ENCODE measurements around the gene TRMT10B. TPM values are rescaled to one million over a fixed set of nuclear protein-coding genes. Genes with fewer than 3 reads are reported as not detected.
"Not testable (repeated sequence)": the region's sequence is repeated elsewhere in the genome, so short reads cannot be mapped to it uniquely, and the experiment has no call there.

The TRMT10B gene
- total RNA-seq, 1 donor from 2014 or later: 0.48 TPM

GRCh38 chr9:37751186-37751585 lies 2.4 kb upstream of the TRMT10B start:
- no peak for DNase-seq (ENCODE audit: low spot score)

GRCh38 chr9:37751704-37752103 lies 1.9 kb upstream of the TRMT10B start:
- not testable (repeated sequence) for DNase-seq (ENCODE audit: low spot score)

GRCh38 chr9:37752112-37752511 lies 1.5 kb upstream of the TRMT10B start:
- not testable (repeated sequence) for DNase-seq (ENCODE audit: low spot score)

GRCh38 chr9:37752642-37753488 lies 740 bp upstream of the TRMT10B start:
- no peak for DNase-seq (ENCODE audit: low spot score)

GRCh38 chr9:37758747-37759146 lies 5.1 kb downstream of the TRMT10B start:
- DNase-seq (ENCODE audit: low spot score): no peak

GRCh38 chr9:37760416-37761161 lies 7.0 kb downstream of the TRMT10B start:
- no peak for DNase-seq (ENCODE audit: low spot score)

- DNase-seq (ENCODE audit: low spot score): no peak
Measured at GRCh38 chr9:37761511-37761910, 7.9 kb downstream of the TRMT10B start.

- not testable (repeated sequence) for DNase-seq (ENCODE audit: low spot score)
Measured at GRCh38 chr9:37765263-37765662, 11.7 kb downstream of the TRMT10B start.

GRCh38 chr9:37769306-37769705 lies 15.7 kb downstream of the TRMT10B start:
- no peak for DNase-seq (ENCODE audit: low spot score)

- no peak for DNase-seq (ENCODE audit: low spot score)
Measured at GRCh38 chr9:37769995-37770394, 16.4 kb downstream of the TRMT10B start.

- no peak for DNase-seq (ENCODE audit: low spot score)
Measured at GRCh38 chr9:37775216-37775919, 21.8 kb downstream of the TRMT10B start.

GRCh38 chr9:37776328-37776727 lies 22.7 kb downstream of the TRMT10B start:
- DNase-seq (ENCODE audit: low spot score): no peak

GRCh38 chr9:37778534-37778933 lies 24.9 kb downstream of the TRMT10B start:
- DNase-seq (ENCODE audit: low spot score): no peak

GRCh38 chr9:37784291-37784615 lies 30.6 kb downstream of the TRMT10B start:
- no peak for DNase-seq (ENCODE audit: low spot score)

- DNase-seq (ENCODE audit: low spot score): peak; percentile 92
Measured at GRCh38 chr9:37784616-37785483, 31.2 kb downstream of the TRMT10B start, which contains the start of gene EXOSC3. EXOSC3 (minus strand) TSS chr9:37785064; CDS start chr9:37785044, 20 bp downstream.

GRCh38 chr9:37787059-37787458 lies 33.5 kb downstream of the TRMT10B start:
- no peak for DNase-seq (ENCODE audit: low spot score)

GRCh38 chr9:37788332-37788731 lies 34.7 kb downstream of the TRMT10B start:
- DNase-seq (ENCODE audit: low spot score): no peak

GRCh38 chr9:37790096-37790495 lies 36.5 kb downstream of the TRMT10B start:
- DNase-seq (ENCODE audit: low spot score): no peak

- no peak for DNase-seq (ENCODE audit: low spot score)
Measured at GRCh38 chr9:37792122-37792521, 38.5 kb downstream of the TRMT10B start.

- no peak for DNase-seq (ENCODE audit: low spot score)
Measured at GRCh38 chr9:37796232-37796631, 42.6 kb downstream of the TRMT10B start.

GRCh38 chr9:37798677-37799076 lies 45.1 kb downstream of the TRMT10B start:
- no peak for DNase-seq (ENCODE audit: low spot score)
